ENCODE measurements around the gene MTHFS. TPM values are rescaled to one million over a fixed set of nuclear protein-coding genes. Genes with fewer than 3 reads are reported as not detected.

The MTHFS gene
- total RNA-seq, 1 donor, result 8.4 TPM

DNA sequence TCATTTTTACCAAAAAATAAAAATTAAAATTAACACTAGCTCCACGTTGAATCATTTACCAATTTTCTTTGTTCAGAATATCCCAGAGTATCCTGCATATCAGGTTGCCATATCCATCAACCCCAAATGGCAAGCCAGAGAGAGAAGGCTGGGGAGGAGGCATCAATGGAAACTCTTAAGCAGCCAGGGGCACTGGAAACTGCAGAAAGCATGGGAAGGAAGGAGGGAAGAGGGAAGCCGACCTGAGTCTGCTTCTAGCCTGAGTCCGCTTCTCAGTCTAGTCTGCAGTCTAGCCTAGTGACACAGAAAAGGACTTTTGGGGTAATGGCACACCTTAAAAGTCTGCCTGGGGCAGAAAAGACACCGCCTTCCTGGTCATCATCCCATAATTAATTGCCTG, 1.6 kb upstream of the MTHFS start:
- TF ChIP-seq, protein P1, sequence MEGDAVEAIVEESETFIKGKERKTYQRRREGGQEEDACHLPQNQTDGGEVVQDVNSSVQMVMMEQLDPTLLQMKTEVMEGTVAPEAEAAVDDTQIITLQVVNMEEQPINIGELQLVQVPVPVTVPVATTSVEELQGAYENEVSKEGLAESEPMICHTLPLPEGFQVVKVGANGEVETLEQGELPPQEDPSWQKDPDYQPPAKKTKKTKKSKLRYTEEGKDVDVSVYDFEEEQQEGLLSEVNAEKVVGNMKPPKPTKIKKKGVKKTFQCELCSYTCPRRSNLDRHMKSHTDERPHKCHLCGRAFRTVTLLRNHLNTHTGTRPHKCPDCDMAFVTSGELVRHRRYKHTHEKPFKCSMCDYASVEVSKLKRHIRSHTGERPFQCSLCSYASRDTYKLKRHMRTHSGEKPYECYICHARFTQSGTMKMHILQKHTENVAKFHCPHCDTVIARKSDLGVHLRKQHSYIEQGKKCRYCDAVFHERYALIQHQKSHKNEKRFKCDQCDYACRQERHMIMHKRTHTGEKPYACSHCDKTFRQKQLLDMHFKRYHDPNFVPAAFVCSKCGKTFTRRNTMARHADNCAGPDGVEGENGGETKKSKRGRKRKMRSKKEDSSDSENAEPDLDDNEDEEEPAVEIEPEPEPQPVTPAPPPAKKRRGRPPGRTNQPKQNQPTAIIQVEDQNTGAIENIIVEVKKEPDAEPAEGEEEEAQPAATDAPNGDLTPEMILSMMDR (IDR thresholded peaks at IDR 0.05; ENCODE audit: insufficient read depth, low read length), result no peak
- no peak for DNase-seq (ENCODE audit: low read depth)

DNA sequence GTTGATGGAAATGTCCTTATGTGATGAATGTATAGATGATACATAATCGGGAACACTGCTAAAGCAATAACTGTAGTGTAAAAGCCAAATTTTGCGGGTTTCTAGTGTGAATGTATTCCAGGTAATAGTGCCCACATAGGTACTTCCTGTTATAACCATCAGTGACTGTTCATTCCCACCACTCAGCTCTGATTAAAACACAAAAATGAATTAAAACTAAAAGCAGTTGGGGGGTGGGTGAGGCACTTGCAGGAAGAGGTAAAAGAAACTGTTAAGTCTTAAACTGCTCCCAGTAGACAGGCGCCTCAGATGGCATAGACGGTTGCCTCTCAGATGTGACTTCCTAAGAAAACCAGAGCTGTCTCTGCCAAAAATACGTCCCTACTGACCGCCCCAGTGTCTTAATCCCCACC, 893 bp upstream of the MTHFS start:
- TF ChIP-seq, protein P1 (IDR thresholded peaks at IDR 0.05; ENCODE audit: insufficient read depth, low read length), result no peak
- DNase-seq (ENCODE audit: low read depth), result no peak
- no peak overlapping the region for H3K4me3 ChIP-seq (ENCODE audit: low read depth, low read length)

More for the DNA sequence above, 1.6 kb upstream of the MTHFS start:
- no peak overlapping the region for H3K4me3 ChIP-seq (ENCODE audit: low read depth, low read length)

DNA sequence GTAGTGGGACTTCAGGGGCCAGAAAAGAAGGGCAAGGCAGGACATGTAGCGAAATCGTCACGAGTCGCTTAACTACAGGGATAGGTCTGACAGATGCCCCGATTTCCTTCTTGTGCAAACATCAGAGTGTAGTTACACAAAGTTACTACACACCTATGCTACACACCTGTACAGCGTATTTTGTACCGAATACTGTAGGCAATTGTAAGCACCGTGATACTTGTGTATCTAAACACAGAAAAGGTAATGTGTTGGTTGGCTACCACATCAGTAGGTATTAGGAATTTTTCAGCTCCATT, 515 bp upstream of the MTHFS start:
- peak overlapping the region; percentile 81 for H3K4me3 ChIP-seq (ENCODE audit: low read depth, low read length)
- TF ChIP-seq, protein P1 (IDR thresholded peaks at IDR 0.05; ENCODE audit: insufficient read depth, low read length), result no peak
- peak; percentile 27 for DNase-seq (ENCODE audit: low read depth)

DNA sequence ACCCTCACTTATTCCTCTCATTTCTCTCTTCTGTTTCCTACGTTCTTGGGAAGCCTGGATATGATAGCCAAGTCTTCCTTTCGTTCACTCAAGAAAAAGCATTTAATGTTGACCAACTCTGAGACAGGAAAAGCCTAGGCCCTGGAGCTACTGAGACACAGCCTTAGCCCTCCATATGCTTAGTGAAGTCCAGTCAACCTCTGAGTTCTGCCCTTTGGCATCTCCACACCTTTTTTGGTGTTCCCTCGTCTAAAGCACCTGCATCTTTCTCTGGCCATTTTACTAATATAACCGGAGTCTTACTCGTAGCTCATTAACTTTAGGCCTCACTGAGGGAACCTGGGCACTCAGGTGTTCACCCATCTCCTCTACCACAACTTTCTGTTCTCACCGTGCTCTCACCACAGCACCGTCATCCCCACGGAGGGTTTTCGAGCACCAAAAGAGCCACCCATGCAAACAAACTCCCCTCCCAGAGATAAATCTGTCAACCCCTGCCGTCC, 632 bp downstream of the MTHFS start:
- peak overlapping the region; percentile 81 for H3K4me3 ChIP-seq (ENCODE audit: low read depth, low read length)
- DNase-seq (ENCODE audit: low read depth), result peak; percentile 18
- TF ChIP-seq, protein P1 (IDR thresholded peaks at IDR 0.05; ENCODE audit: insufficient read depth, low read length), result no peak

DNA sequence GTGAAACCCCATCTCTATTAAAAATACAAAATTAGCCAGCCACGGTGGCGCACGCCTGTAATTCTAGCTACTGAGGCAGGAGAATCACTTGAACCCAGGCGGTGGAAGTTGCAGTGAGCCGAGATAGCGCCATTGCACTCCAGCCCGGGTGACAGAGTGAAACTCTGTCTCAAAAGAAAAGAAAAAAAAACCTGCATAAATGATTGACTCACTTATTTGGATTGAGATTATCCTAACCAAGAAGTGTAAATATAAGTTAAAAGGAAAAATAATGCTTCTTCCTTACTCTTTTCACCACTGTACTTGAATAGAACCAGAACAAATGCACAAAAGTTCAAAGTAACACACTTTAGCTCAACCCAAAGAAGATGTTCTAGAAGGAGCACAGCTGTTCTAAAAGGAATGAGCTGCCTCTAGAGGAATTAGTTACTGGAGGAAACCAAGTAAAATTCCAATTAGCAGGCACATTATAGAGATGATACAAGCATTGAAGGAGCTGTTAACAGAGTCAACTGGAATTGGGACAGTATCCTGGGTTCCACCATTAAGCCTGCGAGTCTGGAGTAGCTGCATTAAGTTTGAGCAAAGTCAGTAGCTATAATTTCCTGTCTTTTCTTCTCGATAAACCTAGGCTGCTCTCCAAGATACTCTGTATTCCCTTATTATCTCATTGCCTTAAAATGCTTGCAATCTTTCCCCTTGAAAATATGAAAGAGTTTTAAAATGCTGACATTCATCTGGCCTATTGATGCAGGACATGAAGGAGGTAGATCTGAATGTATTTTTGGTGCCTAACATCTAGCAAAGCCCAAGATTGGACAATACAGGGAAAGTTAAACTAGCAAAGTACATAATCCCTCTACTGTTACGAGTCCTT, 9.5 kb downstream of the MTHFS start:
- H3K4me3 ChIP-seq (ENCODE audit: low read depth, low read length), result no peak overlapping the region
- TF ChIP-seq, protein P1 (IDR thresholded peaks at IDR 0.05; ENCODE audit: insufficient read depth, low read length), result no peak
- peak; percentile 27 for DNase-seq (ENCODE audit: low read depth)

DNA sequence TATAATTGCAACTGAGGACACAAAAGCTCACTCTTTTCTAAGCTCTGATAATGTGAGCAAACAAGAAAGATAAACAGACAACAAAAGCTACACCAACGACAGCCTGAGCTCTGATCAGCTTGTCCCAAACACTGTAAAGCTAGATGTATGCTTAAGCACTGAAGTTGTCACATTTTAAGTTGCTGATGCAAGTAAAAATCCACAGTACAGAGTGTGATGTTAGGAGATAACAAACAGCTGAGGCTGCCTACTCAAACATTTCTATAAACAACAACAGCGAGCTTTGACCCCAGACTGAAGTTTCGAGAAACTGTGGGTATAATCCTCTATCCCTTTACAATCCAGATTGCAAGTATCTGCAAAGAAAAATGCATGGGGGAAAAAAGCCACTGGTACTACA, 10.7 kb downstream of the MTHFS start:
- TF ChIP-seq, protein P1 (IDR thresholded peaks at IDR 0.05; ENCODE audit: insufficient read depth, low read length), result no peak
- H3K4me3 ChIP-seq (ENCODE audit: low read depth, low read length), result no peak overlapping the region
- no peak for DNase-seq (ENCODE audit: low read depth)

Measured in fibroblast of the aortic adventitia (primary cell).